Measurements from ENCODE around the gene CAPN13.

Gene CAPN13

DNA sequence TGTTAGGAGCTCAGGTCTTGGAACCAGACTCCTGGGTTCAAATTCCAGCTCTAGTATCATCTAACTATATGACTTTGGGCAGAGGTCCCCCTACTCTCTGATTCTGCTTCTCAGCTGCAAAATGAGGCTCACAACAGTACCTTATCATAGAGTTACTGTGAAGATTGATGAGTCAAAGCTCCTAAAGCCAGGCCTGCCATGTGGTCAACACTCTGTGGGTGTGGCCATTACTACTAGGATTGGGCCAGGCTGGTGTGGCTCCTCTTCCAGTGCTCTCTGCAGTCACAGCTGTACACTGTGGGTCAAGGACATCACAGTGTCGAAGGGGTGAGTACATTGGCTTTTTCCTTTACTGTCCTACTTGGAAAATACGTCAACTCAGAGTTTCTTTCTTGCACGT is 22.6 kb downstream of the CAPN13 start:
- no peaks in the 10 kb centered on the region for H3K27me3 ChIP-seq (ENCODE audit: control insufficient read depth, insufficient read depth, low read length)
- H3K9ac ChIP-seq (ENCODE audit: low read depth, low read length) = no peak overlapping the region
- no peak overlapping the region for H3K4me3 ChIP-seq (ENCODE audit: low read depth, low read length)
- H3K36me3 ChIP-seq (ENCODE audit: control insufficient read depth, insufficient read depth, low read length) = no peaks in the 10 kb centered on the region
- H3K4me1 ChIP-seq (ENCODE audit: control insufficient read depth, insufficient read depth, low read length) = no peaks in the 10 kb centered on the region
- no peaks in the 10 kb centered on the region for H3K9me3 ChIP-seq (ENCODE audit: control insufficient read depth, insufficient read depth, low read length)

DNA sequence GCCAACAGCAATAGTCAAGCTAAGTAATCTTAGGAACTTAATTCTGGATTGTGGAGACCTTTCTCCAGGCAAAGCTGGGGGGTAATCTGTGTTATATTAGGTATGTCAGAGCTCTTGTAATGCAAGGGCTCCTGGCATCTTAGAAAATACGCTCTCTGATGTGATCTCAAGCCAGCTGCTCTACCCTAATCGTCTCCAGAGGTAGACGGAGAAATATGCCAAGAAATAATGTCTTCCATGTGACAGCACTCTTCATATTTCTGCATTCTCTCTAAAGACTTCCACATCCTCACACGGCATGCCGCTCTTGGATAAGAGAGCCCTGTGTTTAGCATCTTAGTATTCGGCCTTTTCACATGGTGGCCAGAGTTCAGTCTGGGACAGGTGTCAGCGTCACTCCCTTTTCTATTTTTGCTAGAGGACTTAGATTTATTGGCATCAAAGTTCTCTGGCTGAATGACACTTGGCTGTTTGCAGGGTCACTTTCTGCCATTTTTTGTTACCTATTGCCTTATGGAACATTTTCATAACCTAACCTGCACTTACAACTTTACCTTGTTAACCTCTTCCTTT is 25.2 kb downstream of the CAPN13 start:
- Histone ChIP-seq H3K27me3 (ENCODE audit: control insufficient read depth, insufficient read depth, low read length) (no peaks in the 10 kb centered on the region), H3K4me1 (ENCODE audit: control insufficient read depth, insufficient read depth, low read length) (no peaks in the 10 kb centered on the region), H3K36me3 (ENCODE audit: control insufficient read depth, insufficient read depth, low read length) (no peaks in the 10 kb centered on the region), H3K9ac (ENCODE audit: low read depth, low read length) (no peak overlapping the region), H3K4me3 (ENCODE audit: low read depth, low read length) (no peak overlapping the region), H3K9me3 (ENCODE audit: control insufficient read depth, insufficient read depth, low read length) (no peaks in the 10 kb centered on the region)

DNA sequence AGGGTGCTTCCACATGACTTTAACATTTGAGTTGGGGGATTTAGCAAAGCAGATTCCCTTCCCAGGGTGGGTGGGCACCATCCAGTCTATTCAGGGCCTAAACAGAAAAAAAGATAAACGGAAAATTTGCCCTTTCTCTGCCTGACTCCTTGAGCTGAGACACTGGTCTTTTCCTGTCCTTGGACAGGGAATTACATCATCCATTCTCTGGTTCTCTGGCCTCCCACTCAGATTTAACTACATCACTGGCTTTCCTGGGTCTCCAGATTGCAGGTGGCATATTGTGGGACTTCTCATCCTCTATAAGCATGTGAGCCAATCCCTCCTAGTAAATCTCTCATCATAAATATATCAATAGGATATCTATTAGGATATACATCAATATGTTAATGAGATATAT is 25.8 kb downstream of the CAPN13 start:
- H3K4me3 ChIP-seq (ENCODE audit: low read depth, low read length) = no peak overlapping the region
- H3K9ac ChIP-seq (ENCODE audit: low read depth, low read length) = no peak overlapping the region
- H3K27me3 ChIP-seq (ENCODE audit: control insufficient read depth, insufficient read depth, low read length) = no peaks in the 10 kb centered on the region
- H3K36me3 ChIP-seq (ENCODE audit: control insufficient read depth, insufficient read depth, low read length) = no peaks in the 10 kb centered on the region
- H3K9me3 ChIP-seq (ENCODE audit: control insufficient read depth, insufficient read depth, low read length) = no peaks in the 10 kb centered on the region
- no peaks in the 10 kb centered on the region for H3K4me1 ChIP-seq (ENCODE audit: control insufficient read depth, insufficient read depth, low read length)

DNA sequence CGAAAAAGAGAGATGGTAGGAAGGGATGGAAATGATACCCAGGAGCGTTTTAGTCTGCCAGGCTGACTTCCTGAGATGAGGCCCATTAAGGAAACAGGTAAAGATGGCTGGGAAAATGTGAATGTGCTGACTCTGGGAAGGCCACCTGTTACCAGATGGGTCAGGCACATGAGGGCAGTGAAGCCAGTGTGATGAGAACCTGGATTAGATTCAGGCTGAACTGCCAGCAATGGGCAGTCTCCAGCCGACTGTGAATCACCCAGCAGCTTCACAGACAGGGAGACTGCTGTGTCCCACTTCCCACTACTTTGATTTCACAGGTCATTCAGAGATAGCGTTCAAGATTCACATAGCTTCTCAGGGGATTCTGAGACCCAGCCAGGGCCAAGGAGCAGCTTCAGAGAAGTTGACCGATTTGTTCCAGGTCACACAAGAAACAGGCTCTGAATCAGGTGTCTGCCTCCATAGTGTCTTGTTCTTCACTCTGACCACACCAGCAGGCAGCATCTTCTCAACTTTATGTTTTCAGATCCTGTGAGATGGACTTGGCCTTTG is 26.4 kb downstream of the CAPN13 start:
- no peak overlapping the region for H3K4me3 ChIP-seq (ENCODE audit: low read depth, low read length)
- H3K9me3 ChIP-seq (ENCODE audit: control insufficient read depth, insufficient read depth, low read length) = no peaks in the 10 kb centered on the region
- H3K27me3 ChIP-seq (ENCODE audit: control insufficient read depth, insufficient read depth, low read length) = no peaks in the 10 kb centered on the region
- no peaks in the 10 kb centered on the region for H3K36me3 ChIP-seq (ENCODE audit: control insufficient read depth, insufficient read depth, low read length)
- H3K4me1 ChIP-seq (ENCODE audit: control insufficient read depth, insufficient read depth, low read length) = no peaks in the 10 kb centered on the region
- H3K9ac ChIP-seq (ENCODE audit: low read depth, low read length) = no peak overlapping the region

DNA sequence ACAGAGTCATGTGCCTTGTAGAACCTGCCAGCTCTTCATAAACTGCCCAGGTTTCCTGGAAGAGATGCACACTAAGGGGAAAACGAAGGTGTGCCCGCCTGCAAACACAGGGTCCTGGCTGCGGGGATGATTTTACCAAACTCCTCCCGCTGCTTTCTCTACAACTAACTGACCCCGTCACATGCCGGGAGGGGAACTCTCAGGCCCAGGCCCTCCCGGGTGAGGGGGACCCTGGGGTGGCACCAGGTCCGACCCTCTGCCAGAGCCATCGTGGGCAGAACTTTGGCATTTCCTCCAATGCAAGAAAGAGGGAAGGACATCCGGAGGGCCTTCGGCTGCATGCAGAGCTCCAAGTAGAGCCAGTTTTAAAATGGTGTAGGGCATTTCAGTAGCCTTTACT is 28.6 kb downstream of the CAPN13 start:
- H3K36me3 ChIP-seq (ENCODE audit: control insufficient read depth, insufficient read depth, low read length) = no peaks in the 10 kb centered on the region
- no peak overlapping the region for H3K4me3 ChIP-seq (ENCODE audit: low read depth, low read length)
- no peak overlapping the region for H3K9ac ChIP-seq (ENCODE audit: low read depth, low read length)
- no peaks in the 10 kb centered on the region for H3K27me3 ChIP-seq (ENCODE audit: control insufficient read depth, insufficient read depth, low read length)
- H3K4me1 ChIP-seq (ENCODE audit: control insufficient read depth, insufficient read depth, low read length) = no peaks in the 10 kb centered on the region
- no peaks in the 10 kb centered on the region for H3K9me3 ChIP-seq (ENCODE audit: control insufficient read depth, insufficient read depth, low read length)

DNA sequence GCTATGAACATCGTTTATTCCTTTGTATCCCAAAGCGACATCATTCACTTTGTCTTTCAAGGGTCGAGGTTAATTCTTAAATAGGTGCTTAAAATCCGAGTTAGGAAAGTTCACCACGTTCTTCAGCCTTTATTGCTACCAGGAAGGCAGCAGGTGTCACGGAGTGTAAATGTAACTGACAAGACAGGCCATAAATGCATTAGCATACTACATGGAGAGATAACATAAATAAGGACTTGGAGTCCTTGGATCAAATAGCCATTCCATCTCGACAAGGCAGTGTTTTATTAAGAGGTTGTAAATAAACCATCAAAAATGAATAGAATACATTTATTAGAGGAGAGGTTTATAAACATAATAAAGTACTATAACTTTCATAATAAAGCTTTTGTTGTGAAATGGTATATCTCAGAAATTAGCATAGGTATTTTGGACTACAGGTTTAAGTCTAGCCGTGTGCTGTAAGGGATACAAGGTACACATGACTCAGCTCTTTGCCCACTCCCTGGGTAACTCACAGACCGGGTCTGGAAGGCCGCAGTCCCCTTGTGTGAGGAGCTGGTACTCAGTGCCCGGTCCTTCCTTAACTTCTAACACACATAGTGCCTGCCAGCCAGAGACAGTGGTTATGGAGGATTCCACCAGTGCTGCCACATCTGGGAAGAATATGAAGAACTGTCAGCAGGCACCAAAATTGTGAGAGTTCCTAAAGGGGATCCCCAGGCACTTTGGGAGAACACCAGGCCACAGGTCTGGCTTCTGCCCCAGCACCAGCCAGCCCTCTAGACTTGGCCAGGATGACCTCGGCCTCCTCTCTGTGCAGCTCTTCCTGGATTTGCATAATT is 29.4 kb downstream of the CAPN13 start:
- no peaks in the 10 kb centered on the region for H3K27me3 ChIP-seq (ENCODE audit: control insufficient read depth, insufficient read depth, low read length)
- H3K4me1 ChIP-seq (ENCODE audit: control insufficient read depth, insufficient read depth, low read length) = no peaks in the 10 kb centered on the region
- no peaks in the 10 kb centered on the region for H3K36me3 ChIP-seq (ENCODE audit: control insufficient read depth, insufficient read depth, low read length)
- H3K9ac ChIP-seq (ENCODE audit: low read depth, low read length) = no peak overlapping the region
- no peaks in the 10 kb centered on the region for H3K9me3 ChIP-seq (ENCODE audit: control insufficient read depth, insufficient read depth, low read length)
- H3K4me3 ChIP-seq (ENCODE audit: low read depth, low read length) = no peak overlapping the region

DNA sequence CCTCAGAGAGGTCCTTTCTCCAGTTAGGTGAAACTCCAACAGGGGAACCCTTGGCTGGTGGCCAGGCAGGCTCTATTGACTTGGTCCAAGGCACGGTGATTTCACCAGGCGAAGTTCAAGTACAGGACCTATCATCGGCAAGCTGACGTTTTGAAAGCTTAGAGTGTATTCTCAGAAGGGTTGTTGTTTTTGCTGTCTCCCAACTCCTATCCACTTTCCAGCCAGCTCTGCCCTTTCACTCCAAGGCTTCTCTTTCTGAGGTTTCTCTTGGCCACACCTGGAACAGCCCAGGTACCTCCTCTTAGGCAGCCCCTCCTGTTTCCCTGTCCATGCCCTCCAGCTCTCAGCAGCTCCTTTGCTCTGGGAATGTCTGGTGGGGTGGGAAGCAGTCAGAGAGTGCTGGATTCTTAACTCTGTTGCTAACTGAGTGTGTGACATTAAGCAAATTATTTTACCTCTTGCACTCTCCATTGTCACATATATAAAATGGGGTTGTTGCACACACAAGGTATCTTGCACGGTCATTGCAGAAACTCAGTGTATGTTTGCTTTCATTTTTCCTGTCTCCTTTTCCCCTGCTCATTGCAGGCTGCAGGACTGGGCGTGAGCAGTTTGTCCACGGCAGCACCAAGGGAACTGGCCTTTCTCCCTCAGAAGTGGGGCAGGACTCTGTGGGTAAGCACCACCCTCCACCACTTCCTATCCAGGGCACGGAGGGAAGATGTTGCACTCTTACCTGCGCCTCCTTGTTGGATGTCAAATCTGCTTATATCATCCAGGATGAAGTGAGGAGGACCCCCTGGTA is 30.2 kb downstream of the CAPN13 start:
- Histone ChIP-seq H3K9ac (ENCODE audit: low read depth, low read length) (no peak overlapping the region), H3K9me3 (ENCODE audit: control insufficient read depth, insufficient read depth, low read length) (no peaks in the 10 kb centered on the region), H3K4me3 (ENCODE audit: low read depth, low read length) (no peak overlapping the region), H3K4me1 (ENCODE audit: control insufficient read depth, insufficient read depth, low read length) (no peaks in the 10 kb centered on the region), H3K27me3 (ENCODE audit: control insufficient read depth, insufficient read depth, low read length) (no peaks in the 10 kb centered on the region), H3K36me3 (ENCODE audit: control insufficient read depth, insufficient read depth, low read length) (no peaks in the 10 kb centered on the region)

DNA sequence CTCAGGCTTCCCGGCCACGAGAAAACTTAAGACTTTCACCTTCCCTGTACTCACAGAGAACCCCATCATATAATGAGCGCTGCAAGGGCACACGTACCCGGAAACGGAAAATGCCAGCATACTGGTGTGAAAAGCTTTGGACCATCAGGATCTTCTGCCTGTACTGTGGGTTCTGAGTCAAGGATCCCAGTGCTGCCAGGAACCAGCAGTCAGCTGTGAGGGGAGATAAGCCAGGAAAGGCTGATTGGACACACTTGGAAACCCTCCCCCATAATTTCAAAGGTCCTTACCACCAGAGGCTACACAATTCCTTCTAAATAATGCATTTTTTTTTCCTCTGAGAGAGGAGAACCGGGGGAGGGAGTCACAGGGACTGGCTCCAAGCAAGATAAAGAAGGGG is 31.4 kb downstream of the CAPN13 start:
- H3K9me3 ChIP-seq (ENCODE audit: control insufficient read depth, insufficient read depth, low read length) = no peaks in the 10 kb centered on the region
- H3K27me3 ChIP-seq (ENCODE audit: control insufficient read depth, insufficient read depth, low read length) = no peaks in the 10 kb centered on the region
- no peak overlapping the region for H3K9ac ChIP-seq (ENCODE audit: low read depth, low read length)
- no peak overlapping the region for H3K4me3 ChIP-seq (ENCODE audit: low read depth, low read length)
- H3K36me3 ChIP-seq (ENCODE audit: control insufficient read depth, insufficient read depth, low read length) = no peaks in the 10 kb centered on the region
- H3K4me1 ChIP-seq (ENCODE audit: control insufficient read depth, insufficient read depth, low read length) = no peaks in the 10 kb centered on the region

DNA sequence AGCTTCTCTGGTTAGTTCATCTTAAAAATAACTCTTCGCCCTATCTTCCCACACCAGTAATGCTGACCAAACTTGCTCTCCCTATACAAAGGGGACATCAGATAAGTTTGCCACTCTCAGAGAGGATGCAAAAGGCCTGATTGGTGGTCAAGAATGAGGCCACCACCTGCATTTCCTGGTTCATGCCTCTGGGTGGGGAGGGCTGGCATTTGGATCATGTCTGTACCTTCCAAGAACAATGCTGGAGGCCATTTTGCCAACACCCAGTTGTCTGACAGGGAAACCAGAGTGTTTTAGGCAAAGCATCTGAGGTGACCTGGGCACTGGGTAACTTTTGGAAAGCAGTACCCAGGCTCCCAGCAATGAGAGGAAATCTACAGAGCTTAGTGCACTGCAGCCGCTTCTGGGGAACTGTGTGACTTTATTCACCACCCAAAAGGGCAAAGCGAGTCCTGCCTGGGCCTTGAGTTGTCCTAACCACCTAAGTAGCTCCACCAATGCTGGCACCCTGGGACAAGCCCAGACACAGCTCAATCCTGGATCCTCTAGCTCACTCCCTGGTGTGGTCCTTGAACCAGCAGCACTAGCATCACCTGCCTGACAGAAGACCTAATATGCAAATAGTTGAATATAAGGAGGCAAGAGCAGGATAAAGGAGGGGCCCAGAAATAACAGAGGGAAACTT is 35.1 kb downstream of the CAPN13 start:
- Histone ChIP-seq H3K4me3 (ENCODE audit: low read depth, low read length) (no peak overlapping the region), H3K36me3 (ENCODE audit: control insufficient read depth, insufficient read depth, low read length) (no peaks in the 10 kb centered on the region), H3K9ac (ENCODE audit: low read depth, low read length) (no peak overlapping the region), H3K27me3 (ENCODE audit: control insufficient read depth, insufficient read depth, low read length) (no peaks in the 10 kb centered on the region), H3K9me3 (ENCODE audit: control insufficient read depth, insufficient read depth, low read length) (no peaks in the 10 kb centered on the region), H3K4me1 (ENCODE audit: control insufficient read depth, insufficient read depth, low read length) (no peaks in the 10 kb centered on the region)

DNA sequence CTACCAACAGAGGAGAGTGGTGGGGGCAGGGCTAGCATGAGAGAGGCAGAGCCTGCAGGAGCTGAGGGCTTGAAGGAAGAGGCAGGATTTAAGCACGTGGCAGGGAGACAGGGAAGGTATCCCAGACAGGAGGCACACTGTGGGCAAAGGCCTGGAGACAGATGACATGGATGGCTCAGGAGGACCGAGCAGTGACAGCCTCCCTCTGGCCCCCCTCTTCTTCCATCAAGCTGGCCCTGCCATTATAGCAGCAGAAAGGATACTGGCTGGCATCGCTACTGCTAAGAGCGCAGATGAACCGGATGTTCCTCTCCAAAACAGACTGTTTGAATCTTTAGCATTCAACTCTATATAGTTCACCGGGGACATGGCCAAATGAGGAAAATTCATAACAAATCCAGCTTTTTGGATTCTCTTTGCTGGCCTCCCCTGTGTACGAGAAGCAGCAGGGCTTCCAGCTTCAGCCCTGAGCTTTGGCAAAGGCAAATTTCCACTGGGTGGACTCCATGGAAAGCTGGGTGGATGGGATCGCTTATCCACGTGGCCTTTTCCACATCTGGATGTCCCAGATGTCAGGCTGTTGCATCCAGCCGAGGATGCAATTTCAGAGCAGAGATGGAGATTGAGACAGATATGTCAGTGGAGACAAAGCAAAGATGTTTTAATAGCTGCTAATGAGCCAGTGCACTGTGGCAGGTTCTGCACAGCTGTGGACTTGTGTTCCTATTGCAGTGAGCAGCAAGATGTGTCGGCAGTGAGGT is 36.2 kb downstream of the CAPN13 start:
- H3K4me1 ChIP-seq (ENCODE audit: control insufficient read depth, insufficient read depth, low read length) = no peaks in the 10 kb centered on the region
- H3K9ac ChIP-seq (ENCODE audit: low read depth, low read length) = no peak overlapping the region
- no peaks in the 10 kb centered on the region for H3K36me3 ChIP-seq (ENCODE audit: control insufficient read depth, insufficient read depth, low read length)
- no peaks in the 10 kb centered on the region for H3K27me3 ChIP-seq (ENCODE audit: control insufficient read depth, insufficient read depth, low read length)
- H3K9me3 ChIP-seq (ENCODE audit: control insufficient read depth, insufficient read depth, low read length) = no peaks in the 10 kb centered on the region
- no peak overlapping the region for H3K4me3 ChIP-seq (ENCODE audit: low read depth, low read length)
